ENCODE data around the gene RAPGEF2. TPM values are rescaled to one million over a fixed set of nuclear protein-coding genes. Genes with fewer than 3 reads are reported as not detected.

RAPGEF2 gene
- total RNA-seq, 1 donor from 2014 or later = 31.0 TPM

GRCh38 chr4:159355466-159355865, 252.6 kb downstream of the RAPGEF2 start:
- Mint-ChIP-seq H3K27ac (ENCODE audit: unreplicated experiment) (no peak overlapping the region), H3K4me3 (ENCODE audit: unreplicated experiment) (no peak overlapping the region)

GRCh38 chr4:159357350-159357749, 254.5 kb downstream of the RAPGEF2 start:
- TF ChIP-seq CTCF (IDR thresholded peaks at IDR 0.05) = no peak
- peak overlapping the region; percentile 70 for H3K27ac Mint-ChIP-seq (ENCODE audit: unreplicated experiment)
- peaks cover 28% of the 10 kb centered on the region for H3K36me3 Mint-ChIP-seq (ENCODE audit: low read depth)
- no peak overlapping the region for H3K4me3 Mint-ChIP-seq (ENCODE audit: unreplicated experiment)
- H3K9me3 Mint-ChIP-seq (ENCODE audit: low read depth) = no peaks in the 10 kb centered on the region
- DNase-seq (ENCODE audit: low spot score) = no peak
- H3K4me1 Mint-ChIP-seq (ENCODE audit: low read depth) = peaks cover 23% of the 10 kb centered on the region
- H3K27me3 Mint-ChIP-seq (ENCODE audit: low read depth) = no peaks in the 10 kb centered on the region

More at GRCh38 chr4:159355466-159355865, 252.6 kb downstream of the RAPGEF2 start:
- Mint-ChIP-seq H3K4me1 (ENCODE audit: low read depth) (peaks cover 15% of the 10 kb centered on the region), H3K36me3 (ENCODE audit: low read depth) (peaks cover 30% of the 10 kb centered on the region), H3K27me3 (ENCODE audit: low read depth) (no peaks in the 10 kb centered on the region), H3K9me3 (ENCODE audit: low read depth) (no peaks in the 10 kb centered on the region)
- no peak for DNase-seq (ENCODE audit: low spot score)
- TF ChIP-seq CTCF (IDR thresholded peaks at IDR 0.05) = no peak

- no peak for TF ChIP-seq CTCF (IDR thresholded peaks at IDR 0.05)
- H3K27ac Mint-ChIP-seq (ENCODE audit: unreplicated experiment) = peak overlapping the region; percentile 89
- H3K36me3 Mint-ChIP-seq (ENCODE audit: low read depth) = peaks cover 23% of the 10 kb centered on the region
- no peak for DNase-seq (ENCODE audit: low spot score)
- H3K4me3 Mint-ChIP-seq (ENCODE audit: unreplicated experiment) = peak overlapping the region; percentile 1
- peaks cover 23% of the 10 kb centered on the region for H3K4me1 Mint-ChIP-seq (ENCODE audit: low read depth)
- H3K9me3 Mint-ChIP-seq (ENCODE audit: low read depth) = no peaks in the 10 kb centered on the region
- no peaks in the 10 kb centered on the region for H3K27me3 Mint-ChIP-seq (ENCODE audit: low read depth)
Observed at GRCh38 chr4:159358226-159358625, 255.3 kb downstream of the RAPGEF2 start.

- Mint-ChIP-seq H3K36me3 (ENCODE audit: low read depth) (peaks cover 13% of the 10 kb centered on the region), H3K27ac (ENCODE audit: unreplicated experiment) (peak overlapping the region; percentile 64), H3K4me3 (ENCODE audit: unreplicated experiment) (no peak overlapping the region), H3K4me1 (ENCODE audit: low read depth) (peaks cover 23% of the 10 kb centered on the region), H3K27me3 (ENCODE audit: low read depth) (no peaks in the 10 kb centered on the region), H3K9me3 (ENCODE audit: low read depth) (no peaks in the 10 kb centered on the region)
- no peak for TF ChIP-seq CTCF (IDR thresholded peaks at IDR 0.05)
- no peak for DNase-seq (ENCODE audit: low spot score)
Observed at GRCh38 chr4:159360549-159360948, 257.7 kb downstream of the RAPGEF2 start.

- no peak overlapping the region for H3K4me3 Mint-ChIP-seq (ENCODE audit: unreplicated experiment)
- H3K4me1 Mint-ChIP-seq (ENCODE audit: low read depth) = peaks cover 37% of the 10 kb centered on the region
- no peaks in the 10 kb centered on the region for H3K9me3 Mint-ChIP-seq (ENCODE audit: low read depth)
- H3K36me3 Mint-ChIP-seq (ENCODE audit: low read depth) = peaks cover 8% of the 10 kb centered on the region
- TF ChIP-seq CTCF (IDR thresholded peaks at IDR 0.05) = no peak
- no peaks in the 10 kb centered on the region for H3K27me3 Mint-ChIP-seq (ENCODE audit: low read depth)
- no peak for DNase-seq (ENCODE audit: low spot score)
- H3K27ac Mint-ChIP-seq (ENCODE audit: unreplicated experiment) = no peak overlapping the region
Observed at GRCh38 chr4:159363361-159363760, 260.5 kb downstream of the RAPGEF2 start.
